ENCODE measurements around the gene HIPK2.

The HIPK2 gene

GRCh38 chr7:139656387-139656786 is 121.4 kb downstream of the HIPK2 start:
- Histone ChIP-seq H3K9ac (no peak overlapping the region), H3K27ac (no peak overlapping the region), H3K4me1 (ENCODE audit: low read depth, poor library complexity, severe bottlenecking) (no peaks in the 10 kb centered on the region), H4K20me1 (ENCODE audit: insufficient read depth) (no peaks in the 10 kb centered on the region), H3K4me3 (IDR thresholded peaks at IDR 0.05; ENCODE audit: insufficient read depth, low read depth, low read length) (no peak overlapping the region), H3K79me2 (ENCODE audit: insufficient read depth, low read depth) (no peaks in the 10 kb centered on the region), H3K27me3 (ENCODE audit: insufficient read depth, low read depth) (no peaks in the 10 kb centered on the region), H2AFZ (ENCODE audit: low read depth) (no peak overlapping the region), H3K4me2 (no peak overlapping the region), H3K36me3 (ENCODE audit: insufficient read depth) (no peaks in the 10 kb centered on the region)
- TF ChIP-seq, protein P1, sequence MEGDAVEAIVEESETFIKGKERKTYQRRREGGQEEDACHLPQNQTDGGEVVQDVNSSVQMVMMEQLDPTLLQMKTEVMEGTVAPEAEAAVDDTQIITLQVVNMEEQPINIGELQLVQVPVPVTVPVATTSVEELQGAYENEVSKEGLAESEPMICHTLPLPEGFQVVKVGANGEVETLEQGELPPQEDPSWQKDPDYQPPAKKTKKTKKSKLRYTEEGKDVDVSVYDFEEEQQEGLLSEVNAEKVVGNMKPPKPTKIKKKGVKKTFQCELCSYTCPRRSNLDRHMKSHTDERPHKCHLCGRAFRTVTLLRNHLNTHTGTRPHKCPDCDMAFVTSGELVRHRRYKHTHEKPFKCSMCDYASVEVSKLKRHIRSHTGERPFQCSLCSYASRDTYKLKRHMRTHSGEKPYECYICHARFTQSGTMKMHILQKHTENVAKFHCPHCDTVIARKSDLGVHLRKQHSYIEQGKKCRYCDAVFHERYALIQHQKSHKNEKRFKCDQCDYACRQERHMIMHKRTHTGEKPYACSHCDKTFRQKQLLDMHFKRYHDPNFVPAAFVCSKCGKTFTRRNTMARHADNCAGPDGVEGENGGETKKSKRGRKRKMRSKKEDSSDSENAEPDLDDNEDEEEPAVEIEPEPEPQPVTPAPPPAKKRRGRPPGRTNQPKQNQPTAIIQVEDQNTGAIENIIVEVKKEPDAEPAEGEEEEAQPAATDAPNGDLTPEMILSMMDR (conservative IDR thresholded peaks at IDR 0.05; ENCODE audit: low read depth, low read length), result no peak

DNA sequence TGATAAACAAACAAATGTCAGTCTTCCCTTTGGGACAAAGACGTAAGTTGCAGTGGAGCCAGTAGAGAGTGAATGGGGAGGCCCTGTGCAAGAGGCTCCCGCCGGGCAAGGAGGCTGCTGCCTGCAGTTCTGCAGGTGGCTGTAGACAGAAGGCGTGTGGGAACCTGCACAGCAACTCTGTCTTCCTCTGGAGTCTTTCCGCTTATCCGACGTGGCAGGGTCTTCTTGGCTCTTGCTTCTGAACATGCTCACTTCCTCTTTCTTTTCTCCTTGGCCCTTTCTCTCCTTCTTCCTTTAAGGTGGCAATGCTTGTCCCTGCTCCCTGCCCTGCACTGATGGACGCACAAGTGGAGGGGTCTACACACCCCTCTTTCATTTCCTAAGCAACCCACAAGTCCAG is 122.5 kb downstream of the HIPK2 start:
- TF ChIP-seq, protein P1 (conservative IDR thresholded peaks at IDR 0.05; ENCODE audit: low read depth, low read length), result no peak
- H3K36me3 ChIP-seq (ENCODE audit: insufficient read depth), result no peaks in the 10 kb centered on the region
- no peak overlapping the region for H3K4me3 ChIP-seq (IDR thresholded peaks at IDR 0.05; ENCODE audit: insufficient read depth, low read depth, low read length)
- H2AFZ ChIP-seq (ENCODE audit: low read depth), result no peak overlapping the region
- no peak overlapping the region for H3K9ac ChIP-seq
- no peak overlapping the region for H3K4me2 ChIP-seq
- no peaks in the 10 kb centered on the region for H3K27me3 ChIP-seq (ENCODE audit: insufficient read depth, low read depth)
- no peak overlapping the region for H3K27ac ChIP-seq
- no peaks in the 10 kb centered on the region for H3K79me2 ChIP-seq (ENCODE audit: insufficient read depth, low read depth)
- H3K4me1 ChIP-seq (ENCODE audit: low read depth, poor library complexity, severe bottlenecking), result no peaks in the 10 kb centered on the region
- no peaks in the 10 kb centered on the region for H4K20me1 ChIP-seq (ENCODE audit: insufficient read depth)

GRCh38 chr7:139654276-139655181 is 123.3 kb downstream of the HIPK2 start:
- TF ChIP-seq, protein P1 (conservative IDR thresholded peaks at IDR 0.05; ENCODE audit: low read depth, low read length), result no peak
- Histone ChIP-seq H3K36me3 (ENCODE audit: insufficient read depth) (no peaks in the 10 kb centered on the region), H3K4me3 (IDR thresholded peaks at IDR 0.05; ENCODE audit: insufficient read depth, low read depth, low read length) (no peak overlapping the region), H3K9ac (no peak overlapping the region), H3K4me1 (ENCODE audit: low read depth, poor library complexity, severe bottlenecking) (no peaks in the 10 kb centered on the region), H3K27ac (no peak overlapping the region), H3K4me2 (no peak overlapping the region), H3K79me2 (ENCODE audit: insufficient read depth, low read depth) (no peaks in the 10 kb centered on the region), H4K20me1 (ENCODE audit: insufficient read depth) (no peaks in the 10 kb centered on the region), H2AFZ (ENCODE audit: low read depth) (no peak overlapping the region), H3K27me3 (ENCODE audit: insufficient read depth, low read depth) (no peaks in the 10 kb centered on the region)

- Histone ChIP-seq H3K36me3 (ENCODE audit: insufficient read depth) (no peaks in the 10 kb centered on the region), H4K20me1 (ENCODE audit: insufficient read depth) (no peaks in the 10 kb centered on the region), H3K27me3 (ENCODE audit: insufficient read depth, low read depth) (no peaks in the 10 kb centered on the region), H3K4me1 (ENCODE audit: low read depth, poor library complexity, severe bottlenecking) (peaks cover 3% of the 10 kb centered on the region), H3K27ac (no peak overlapping the region), H3K9ac (no peak overlapping the region), H3K4me2 (no peak overlapping the region), H2AFZ (ENCODE audit: low read depth) (no peak overlapping the region), H3K79me2 (ENCODE audit: insufficient read depth, low read depth) (no peaks in the 10 kb centered on the region), H3K4me3 (IDR thresholded peaks at IDR 0.05; ENCODE audit: insufficient read depth, low read depth, low read length) (no peak overlapping the region)
- TF ChIP-seq, protein P1 (conservative IDR thresholded peaks at IDR 0.05; ENCODE audit: low read depth, low read length), result no peak
Measured at GRCh38 chr7:139651914-139652313, 125.9 kb downstream of the HIPK2 start.

Measured in KMS-11 (cell line).